ENCODE data around the gene ELMO1.
"Not testable (repeated sequence)": the region's sequence is repeated elsewhere in the genome, so short reads cannot be mapped to it uniquely, and the experiment has no call there.

- not testable (repeated sequence) for TF ChIP-seq CTCF (IDR thresholded peaks at IDR 0.05; ENCODE audit: borderline replicate concordance, extremely low read depth, low read length, poor library complexity, severe bottlenecking); EZH2 (IDR thresholded peaks at IDR 0.05; ENCODE audit: borderline replicate concordance, low read depth, low read length, severe bottlenecking)
Observed at GRCh38 chr7:37133902-37134301, 314.8 kb downstream of the ELMO1 start.

All from DND-41 (cell line).